ENCODE results near the gene MRPS12.

DNA sequence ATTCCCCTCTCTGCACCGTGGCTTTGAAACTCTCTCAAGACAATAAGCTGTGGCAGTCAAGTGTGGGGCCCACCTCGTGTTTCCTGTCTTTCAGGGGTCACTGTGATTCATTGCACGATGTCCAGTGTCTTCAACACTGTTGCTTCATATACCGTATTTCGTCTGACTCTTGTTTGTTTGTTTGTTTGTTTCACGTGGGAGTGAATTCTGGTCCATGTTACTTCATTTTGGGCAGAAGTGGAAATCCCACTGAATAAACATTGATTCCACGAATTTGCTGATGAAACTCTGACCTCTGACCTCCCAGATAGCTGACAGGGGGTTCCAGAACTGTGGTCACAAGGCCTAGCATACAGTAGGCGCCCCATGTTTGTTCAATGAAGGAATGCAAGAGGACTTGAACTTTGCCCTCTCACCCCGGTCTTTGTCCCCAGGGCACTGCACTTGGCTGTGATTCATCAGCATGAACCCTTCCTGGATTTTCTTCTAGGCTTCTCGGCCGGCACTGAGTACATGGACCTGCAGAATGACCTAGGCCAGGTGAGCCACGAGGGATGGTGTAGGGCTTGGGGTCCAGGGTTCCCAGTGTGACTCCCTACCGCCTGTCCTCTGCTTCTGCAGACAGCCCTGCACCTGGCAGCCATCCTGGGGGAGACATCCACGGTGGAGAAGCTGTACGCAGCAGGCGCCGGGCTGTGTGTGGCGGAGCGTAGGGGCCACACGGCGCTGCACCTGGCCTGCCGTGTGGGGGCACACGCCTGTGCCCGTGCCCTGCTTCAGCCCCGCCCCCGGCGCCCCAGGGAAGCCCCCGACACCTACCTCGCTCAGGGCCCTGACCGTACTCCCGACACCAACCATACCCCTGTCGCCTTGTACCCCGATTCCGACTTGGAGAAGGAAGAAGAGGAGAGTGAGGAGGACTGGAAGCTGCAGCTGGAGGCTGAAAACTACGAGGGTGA lies 25.9 kb upstream of the MRPS12 start:
- TF ChIP-seq EP300 (IDR thresholded peaks at IDR 0.05), result no peak
- TF ChIP-seq, protein P1, sequence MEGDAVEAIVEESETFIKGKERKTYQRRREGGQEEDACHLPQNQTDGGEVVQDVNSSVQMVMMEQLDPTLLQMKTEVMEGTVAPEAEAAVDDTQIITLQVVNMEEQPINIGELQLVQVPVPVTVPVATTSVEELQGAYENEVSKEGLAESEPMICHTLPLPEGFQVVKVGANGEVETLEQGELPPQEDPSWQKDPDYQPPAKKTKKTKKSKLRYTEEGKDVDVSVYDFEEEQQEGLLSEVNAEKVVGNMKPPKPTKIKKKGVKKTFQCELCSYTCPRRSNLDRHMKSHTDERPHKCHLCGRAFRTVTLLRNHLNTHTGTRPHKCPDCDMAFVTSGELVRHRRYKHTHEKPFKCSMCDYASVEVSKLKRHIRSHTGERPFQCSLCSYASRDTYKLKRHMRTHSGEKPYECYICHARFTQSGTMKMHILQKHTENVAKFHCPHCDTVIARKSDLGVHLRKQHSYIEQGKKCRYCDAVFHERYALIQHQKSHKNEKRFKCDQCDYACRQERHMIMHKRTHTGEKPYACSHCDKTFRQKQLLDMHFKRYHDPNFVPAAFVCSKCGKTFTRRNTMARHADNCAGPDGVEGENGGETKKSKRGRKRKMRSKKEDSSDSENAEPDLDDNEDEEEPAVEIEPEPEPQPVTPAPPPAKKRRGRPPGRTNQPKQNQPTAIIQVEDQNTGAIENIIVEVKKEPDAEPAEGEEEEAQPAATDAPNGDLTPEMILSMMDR (IDR thresholded peaks at IDR 0.05), result no peak

All from tibial nerve (tissue), 4 donors.